ENCODE data around the gene RNASET2.
"Not testable (repeated sequence)": the region's sequence is repeated elsewhere in the genome, so short reads cannot be mapped to it uniquely, and the experiment has no call there.

Gene RNASET2

DNA sequence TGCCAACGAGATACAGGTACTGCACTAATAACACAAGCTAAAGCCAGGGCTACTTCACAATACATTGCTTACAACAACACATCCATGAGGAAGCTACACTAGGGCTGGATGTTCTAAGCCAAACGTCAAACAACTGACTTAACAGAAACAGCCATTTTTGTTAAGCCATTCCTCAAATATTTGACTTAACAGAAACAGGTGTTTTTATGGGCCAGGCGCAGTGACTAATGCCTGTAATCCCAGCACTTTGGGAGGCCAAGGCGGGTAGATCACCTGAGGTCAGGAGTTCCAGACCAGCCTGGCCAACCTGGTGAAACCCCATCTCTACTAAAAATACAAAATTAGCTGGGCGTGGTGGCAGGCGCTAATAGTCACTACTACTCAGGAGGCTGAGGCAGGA is 7.6 kb downstream of the RNASET2 start:
- H3K27me3 ChIP-seq (ENCODE audit: control insufficient read depth in 5 of 5, insufficient read depth in 4 of 5, low read length in 5 of 5); H3K27ac ChIP-seq (ENCODE audit: low read depth, low read length); H3K9me3 ChIP-seq (ENCODE audit: control insufficient read depth in 5 of 5, low read length in 5 of 5); H3K4me3 ChIP-seq (ENCODE audit: low read depth in 1 of 5, low read length in 5 of 5); H3K9ac ChIP-seq (ENCODE audit: low read length in 5 of 5): not testable (repeated sequence)
- H3K4me1 ChIP-seq (ENCODE audit: control insufficient read depth in 5 of 5, insufficient read depth in 5 of 5, low read length in 5 of 5), result peaks cover 0 to 25% (median 8%) of the 10 kb centered on the region in 5 donors
- peaks cover 0 to 22% (median 16%) of the 10 kb centered on the region in 5 donors for H3K36me3 ChIP-seq (ENCODE audit: control insufficient read depth in 5 of 5, insufficient read depth in 5 of 5, low read length in 5 of 5)

GRCh38 chr6:166947251-166947650 is 9.1 kb downstream of the RNASET2 start:
- Histone ChIP-seq H3K9ac (ENCODE audit: low read length in 5 of 5) (no peak overlapping the region), H3K27ac (ENCODE audit: low read depth, low read length) (no peak overlapping the region), H3K9me3 (ENCODE audit: control insufficient read depth in 5 of 5, low read length in 5 of 5) (peaks cover 0 to 3% (median 0%) of the 10 kb centered on the region in 5 donors), H3K36me3 (ENCODE audit: control insufficient read depth in 5 of 5, insufficient read depth in 5 of 5, low read length in 5 of 5) (peaks cover 0 to 22% (median 16%) of the 10 kb centered on the region in 5 donors), H3K27me3 (ENCODE audit: control insufficient read depth in 5 of 5, insufficient read depth in 4 of 5, low read length in 5 of 5) (no peaks in the 10 kb centered on the region), H3K4me3 (ENCODE audit: low read depth in 1 of 5, low read length in 5 of 5) (no peak overlapping the region), H3K4me1 (ENCODE audit: control insufficient read depth in 5 of 5, insufficient read depth in 5 of 5, low read length in 5 of 5) (peaks cover 0 to 25% (median 8%) of the 10 kb centered on the region in 5 donors)

DNA sequence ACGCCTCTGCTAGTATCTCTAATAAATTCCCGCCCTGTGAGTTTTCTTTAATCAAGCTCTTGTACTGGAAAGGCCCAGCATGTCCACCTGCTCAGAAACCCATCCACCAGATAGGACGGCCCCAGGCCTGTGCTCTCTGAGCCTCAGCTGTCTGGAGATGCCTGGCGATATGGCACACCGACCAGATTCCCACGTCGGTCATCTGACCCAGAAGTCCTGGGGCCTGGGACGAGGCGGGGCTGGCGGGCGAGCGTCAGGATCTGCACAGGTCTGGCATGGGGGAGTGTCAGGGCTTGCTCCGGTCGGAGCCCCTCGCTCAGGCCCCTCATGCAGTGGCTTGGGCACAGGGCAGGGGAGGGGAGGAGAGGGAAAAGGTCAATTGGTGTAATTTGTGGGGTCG is 10.2 kb downstream of the RNASET2 start:
- Histone ChIP-seq H3K9ac (ENCODE audit: low read length in 5 of 5) (no peak overlapping the region), H3K27ac (ENCODE audit: low read depth, low read length) (no peak overlapping the region), H3K9me3 (ENCODE audit: control insufficient read depth in 5 of 5, low read length in 5 of 5) (peaks cover 0 to under 1% (median 0%) of the 10 kb centered on the region in 5 donors), H3K27me3 (ENCODE audit: control insufficient read depth in 5 of 5, insufficient read depth in 4 of 5, low read length in 5 of 5) (no peaks in the 10 kb centered on the region), H3K36me3 (ENCODE audit: control insufficient read depth in 5 of 5, insufficient read depth in 5 of 5, low read length in 5 of 5) (peaks cover 0 to 22% (median 16%) of the 10 kb centered on the region in 5 donors), H3K4me1 (ENCODE audit: control insufficient read depth in 5 of 5, insufficient read depth in 5 of 5, low read length in 5 of 5) (peaks cover 0 to 18% (median 8%) of the 10 kb centered on the region in 5 donors), H3K4me3 (ENCODE audit: low read depth in 1 of 5, low read length in 5 of 5) (no peak overlapping the region)

DNA sequence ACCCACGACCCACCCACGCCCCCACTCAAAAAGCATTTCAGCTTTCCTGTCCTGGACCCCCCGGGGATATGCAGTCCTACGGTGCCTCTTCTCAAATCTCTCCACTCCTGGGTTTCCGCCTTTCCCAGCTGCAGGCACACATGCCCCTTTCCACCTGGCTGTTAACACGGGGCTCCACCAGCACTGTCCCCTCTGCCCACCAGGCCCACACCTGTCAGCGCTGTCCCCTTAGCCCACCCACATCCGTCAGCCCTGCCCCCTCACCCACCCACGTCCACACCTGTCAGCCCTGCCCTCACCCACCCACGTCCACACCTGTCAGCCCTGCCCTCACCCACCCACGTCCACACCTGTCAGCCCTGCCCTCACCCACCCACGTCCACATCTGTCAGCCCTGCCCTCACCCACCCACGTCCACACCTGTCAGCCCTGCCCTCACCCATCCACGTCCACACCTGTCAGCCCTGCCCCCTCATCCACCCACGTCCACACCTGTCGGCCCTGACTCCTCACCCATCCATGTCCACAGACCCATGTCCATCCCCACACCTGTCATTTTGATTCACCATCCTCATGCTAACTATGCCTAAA is 11.6 kb downstream of the RNASET2 start:
- no peaks in the 10 kb centered on the region for H3K9me3 ChIP-seq (ENCODE audit: control insufficient read depth in 5 of 5, low read length in 5 of 5)
- H3K4me1 ChIP-seq (ENCODE audit: control insufficient read depth in 5 of 5, insufficient read depth in 5 of 5, low read length in 5 of 5), result peaks cover 0 to 4% (median 3%) of the 10 kb centered on the region in 5 donors
- no peak overlapping the region for H3K4me3 ChIP-seq (ENCODE audit: low read depth in 1 of 5, low read length in 5 of 5)
- H3K27ac ChIP-seq (ENCODE audit: low read depth, low read length), result no peak overlapping the region
- peaks cover 0 to 26% (median 16%) of the 10 kb centered on the region in 5 donors for H3K36me3 ChIP-seq (ENCODE audit: control insufficient read depth in 5 of 5, insufficient read depth in 5 of 5, low read length in 5 of 5)
- no peak overlapping the region for H3K9ac ChIP-seq (ENCODE audit: low read length in 5 of 5)
- H3K27me3 ChIP-seq (ENCODE audit: control insufficient read depth in 5 of 5, insufficient read depth in 4 of 5, low read length in 5 of 5), result no peaks in the 10 kb centered on the region

DNA sequence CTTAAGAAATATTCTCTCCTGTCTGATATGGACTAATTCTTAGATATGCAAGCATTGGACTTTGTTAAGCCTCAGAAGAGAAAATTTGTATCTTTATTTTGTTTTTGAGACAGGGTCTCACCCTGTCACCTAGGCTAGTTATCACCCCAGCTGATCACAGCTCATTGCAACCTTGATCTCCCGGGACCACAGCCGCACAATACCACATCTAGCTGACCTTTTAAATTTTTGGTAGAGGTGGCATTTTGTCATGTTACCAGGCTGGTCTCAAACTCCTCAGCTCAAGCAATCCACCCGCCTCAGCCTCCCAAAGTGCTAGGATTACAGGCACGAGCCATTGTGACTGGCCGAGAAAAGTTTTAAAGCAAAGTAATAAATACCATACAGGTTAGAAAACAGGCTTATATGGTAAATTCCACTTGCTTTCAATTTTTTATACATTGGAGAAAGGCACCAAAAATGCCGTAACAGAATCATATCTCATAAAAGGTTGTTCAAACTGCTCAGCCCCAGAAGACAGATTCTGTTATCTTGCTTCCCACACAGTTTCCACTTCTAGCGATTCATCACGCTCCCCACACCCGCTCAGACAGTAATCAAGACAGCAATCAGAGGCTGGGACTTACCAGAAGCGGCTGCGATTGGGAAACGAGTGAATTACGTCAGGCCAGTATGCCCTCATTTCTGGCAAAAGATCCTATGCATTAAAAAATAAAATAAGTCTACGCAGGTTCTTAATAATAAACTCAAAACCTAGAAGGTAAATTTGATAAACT is 13.8 kb downstream of the RNASET2 start:
- Histone ChIP-seq H3K4me3 (ENCODE audit: low read depth in 1 of 5, low read length in 5 of 5) (no peak overlapping the region), H3K4me1 (ENCODE audit: control insufficient read depth in 5 of 5, insufficient read depth in 5 of 5, low read length in 5 of 5) (no peaks in the 10 kb centered on the region), H3K9ac (ENCODE audit: low read length in 5 of 5) (no peak overlapping the region), H3K27me3 (ENCODE audit: control insufficient read depth in 5 of 5, insufficient read depth in 4 of 5, low read length in 5 of 5) (no peaks in the 10 kb centered on the region), H3K36me3 (ENCODE audit: control insufficient read depth in 5 of 5, insufficient read depth in 5 of 5, low read length in 5 of 5) (peaks cover 0 to 39% (median 26%) of the 10 kb centered on the region in 5 donors), H3K27ac (ENCODE audit: low read depth, low read length) (no peak overlapping the region), H3K9me3 (ENCODE audit: control insufficient read depth in 5 of 5, low read length in 5 of 5) (no peaks in the 10 kb centered on the region)

DNA sequence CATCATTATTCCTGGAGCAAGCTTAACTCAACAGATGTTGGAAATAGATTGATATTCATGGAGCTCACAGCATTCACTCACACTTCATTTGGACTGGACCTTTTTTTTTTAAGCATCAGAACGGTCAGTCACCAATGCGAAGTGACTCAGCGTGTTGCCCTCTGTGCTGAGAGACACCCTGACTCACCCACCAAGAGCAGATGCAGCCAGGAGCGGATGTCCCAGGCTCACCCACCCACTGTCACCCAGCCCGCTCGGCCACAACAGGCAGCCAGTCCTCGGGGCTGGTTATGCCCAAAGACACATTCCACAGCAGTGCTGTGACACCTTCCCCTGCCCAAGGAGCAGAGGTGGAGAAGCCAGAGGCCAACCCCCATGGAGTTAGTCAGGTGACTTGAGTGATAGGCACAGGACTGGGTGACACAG is 15.7 kb downstream of the RNASET2 start:
- no peak overlapping the region for H3K4me3 ChIP-seq (ENCODE audit: low read depth in 1 of 5, low read length in 5 of 5)
- no peak overlapping the region for H3K9ac ChIP-seq (ENCODE audit: low read length in 5 of 5)
- no peaks in the 10 kb centered on the region for H3K27me3 ChIP-seq (ENCODE audit: control insufficient read depth in 5 of 5, insufficient read depth in 4 of 5, low read length in 5 of 5)
- H3K36me3 ChIP-seq (ENCODE audit: control insufficient read depth in 5 of 5, insufficient read depth in 5 of 5, low read length in 5 of 5), result peaks cover 0 to 31% (median 14%) of the 10 kb centered on the region in 5 donors
- no peak overlapping the region for H3K27ac ChIP-seq (ENCODE audit: low read depth, low read length)
- H3K9me3 ChIP-seq (ENCODE audit: control insufficient read depth in 5 of 5, low read length in 5 of 5), result no peaks in the 10 kb centered on the region
- H3K4me1 ChIP-seq (ENCODE audit: control insufficient read depth in 5 of 5, insufficient read depth in 5 of 5, low read length in 5 of 5), result peaks cover 0 to 6% (median 0%) of the 10 kb centered on the region in 5 donors

DNA sequence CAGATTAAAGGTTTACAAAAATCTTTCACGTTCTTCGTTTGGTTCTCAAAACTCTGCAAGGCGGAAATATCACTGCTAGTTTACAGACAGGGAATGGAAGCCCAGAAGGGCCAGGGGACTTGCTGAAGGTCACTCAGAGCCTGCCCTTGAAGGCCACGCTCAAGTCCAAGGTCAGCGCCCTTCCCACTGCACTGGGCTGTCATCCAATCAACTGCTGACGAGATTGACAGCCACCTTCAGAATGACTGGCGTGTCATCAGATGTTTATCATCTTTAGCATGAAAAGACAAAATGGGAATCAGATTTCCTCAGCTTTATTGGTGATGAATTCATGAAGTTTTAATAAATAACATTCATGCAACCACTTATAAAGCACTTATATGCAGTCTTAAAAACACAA is 16.5 kb downstream of the RNASET2 start:
- Histone ChIP-seq H3K9ac (ENCODE audit: low read length in 5 of 5) (no peak overlapping the region), H3K9me3 (ENCODE audit: control insufficient read depth in 5 of 5, low read length in 5 of 5) (no peaks in the 10 kb centered on the region), H3K36me3 (ENCODE audit: control insufficient read depth in 5 of 5, insufficient read depth in 5 of 5, low read length in 5 of 5) (peaks cover 0 to 32% (median 14%) of the 10 kb centered on the region in 5 donors), H3K27ac (ENCODE audit: low read depth, low read length) (no peak overlapping the region), H3K4me1 (ENCODE audit: control insufficient read depth in 5 of 5, insufficient read depth in 5 of 5, low read length in 5 of 5) (peaks cover 0 to 6% (median 0%) of the 10 kb centered on the region in 5 donors), H3K27me3 (ENCODE audit: control insufficient read depth in 5 of 5, insufficient read depth in 4 of 5, low read length in 5 of 5) (no peaks in the 10 kb centered on the region), H3K4me3 (ENCODE audit: low read depth in 1 of 5, low read length in 5 of 5) (no peak overlapping the region)

GRCh38 chr6:166939345-166939744 is 17.0 kb downstream of the RNASET2 start:
- Histone ChIP-seq H3K36me3 (ENCODE audit: control insufficient read depth in 5 of 5, insufficient read depth in 5 of 5, low read length in 5 of 5) (peaks cover 0 to 37% (median 18%) of the 10 kb centered on the region in 5 donors), H3K27ac (ENCODE audit: low read depth, low read length) (no peak overlapping the region), H3K9me3 (ENCODE audit: control insufficient read depth in 5 of 5, low read length in 5 of 5) (no peaks in the 10 kb centered on the region)

DNA sequence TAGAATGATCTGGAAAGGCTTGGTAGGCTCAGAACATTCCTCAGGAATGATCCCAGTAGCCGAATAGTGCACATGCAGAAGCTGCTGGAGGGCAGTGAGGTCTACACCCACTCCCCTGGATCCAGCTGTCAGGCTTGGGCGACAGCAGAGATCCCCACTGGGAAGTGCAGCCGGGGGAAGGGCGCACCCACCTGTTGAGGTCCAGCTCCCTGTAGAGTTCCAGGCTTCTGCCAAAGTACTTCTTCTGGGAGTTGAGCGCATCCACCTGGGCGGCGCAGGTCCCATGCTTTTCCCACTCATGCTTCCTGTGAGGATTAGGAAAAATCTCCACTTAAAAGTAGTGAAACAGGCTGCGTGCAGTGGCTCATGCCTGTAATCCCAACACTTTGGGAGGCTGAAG is 17.6 kb downstream of the RNASET2 start:
- no peaks in the 10 kb centered on the region for H3K27me3 ChIP-seq (ENCODE audit: control insufficient read depth in 5 of 5, insufficient read depth in 4 of 5, low read length in 5 of 5)
- H3K27ac ChIP-seq (ENCODE audit: low read depth, low read length), result no peak overlapping the region
- no peak overlapping the region for H3K4me3 ChIP-seq (ENCODE audit: low read depth in 1 of 5, low read length in 5 of 5)
- H3K4me1 ChIP-seq (ENCODE audit: control insufficient read depth in 5 of 5, insufficient read depth in 5 of 5, low read length in 5 of 5), result peaks cover 0 to 6% (median 0%) of the 10 kb centered on the region in 5 donors
- H3K9me3 ChIP-seq (ENCODE audit: control insufficient read depth in 5 of 5, low read length in 5 of 5), result no peaks in the 10 kb centered on the region
- H3K36me3 ChIP-seq (ENCODE audit: control insufficient read depth in 5 of 5, insufficient read depth in 5 of 5, low read length in 5 of 5), result peaks cover 0 to 43% (median 22%) of the 10 kb centered on the region in 5 donors
- no peak overlapping the region for H3K9ac ChIP-seq (ENCODE audit: low read length in 5 of 5)

More at GRCh38 chr6:166939345-166939744, 17.0 kb downstream of the RNASET2 start:
- H3K4me1 ChIP-seq (ENCODE audit: control insufficient read depth in 5 of 5, insufficient read depth in 5 of 5, low read length in 5 of 5), result peaks cover 0 to 6% (median 0%) of the 10 kb centered on the region in 5 donors
- H3K4me3 ChIP-seq (ENCODE audit: low read depth in 1 of 5, low read length in 5 of 5), result no peak overlapping the region
- H3K27me3 ChIP-seq (ENCODE audit: control insufficient read depth in 5 of 5, insufficient read depth in 4 of 5, low read length in 5 of 5), result no peaks in the 10 kb centered on the region
- no peak overlapping the region for H3K9ac ChIP-seq (ENCODE audit: low read length in 5 of 5)

DNA sequence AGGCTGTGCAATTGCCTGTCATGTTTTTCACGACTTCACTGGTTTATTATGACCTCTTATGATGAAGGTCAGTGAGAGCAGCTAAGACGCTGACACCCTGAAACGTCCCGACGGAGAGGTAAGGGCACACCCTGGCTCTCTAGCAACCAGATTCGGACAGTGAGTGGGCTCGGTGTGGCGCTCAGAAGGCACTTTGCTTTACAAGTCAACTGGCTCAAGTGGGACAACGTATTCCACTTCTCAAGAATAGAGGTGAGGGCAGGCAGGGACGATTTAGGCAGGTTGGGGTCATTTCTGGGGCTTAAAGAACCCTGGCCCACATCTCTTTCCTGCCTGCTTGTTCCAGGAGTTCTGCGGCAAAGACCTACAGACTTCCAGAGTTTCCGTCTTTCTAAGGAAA is 18.2 kb downstream of the RNASET2 start:
- H3K27ac ChIP-seq (ENCODE audit: low read depth, low read length), result no peak overlapping the region
- H3K27me3 ChIP-seq (ENCODE audit: control insufficient read depth in 5 of 5, insufficient read depth in 4 of 5, low read length in 5 of 5), result no peaks in the 10 kb centered on the region
- H3K4me1 ChIP-seq (ENCODE audit: control insufficient read depth in 5 of 5, insufficient read depth in 5 of 5, low read length in 5 of 5), result peaks cover 0 to 6% (median 0%) of the 10 kb centered on the region in 5 donors
- no peak overlapping the region for H3K9ac ChIP-seq (ENCODE audit: low read length in 5 of 5)
- H3K4me3 ChIP-seq (ENCODE audit: low read depth in 1 of 5, low read length in 5 of 5), result no peak overlapping the region
- H3K36me3 ChIP-seq (ENCODE audit: control insufficient read depth in 5 of 5, insufficient read depth in 5 of 5, low read length in 5 of 5), result peaks cover 0 to 48% (median 22%) of the 10 kb centered on the region in 5 donors
- no peaks in the 10 kb centered on the region for H3K9me3 ChIP-seq (ENCODE audit: control insufficient read depth in 5 of 5, low read length in 5 of 5)

Measured in subcutaneous abdominal adipose tissue (tissue), 5 donors.